H1 (cell line): ENCODE measurements around the gene PRDM15. TPM values are rescaled to one million over a fixed set of nuclear protein-coding genes. Genes with fewer than 3 reads are reported as not detected.

Experiments used
- CTCF ChIA-PET: fragments of 300-600 bp; sonication (Branson Sonifier 250); formaldehyde crosslinking; loops from one replicate; lab custom pipeline; 2021; ENCODE audit not compliant: partially characterized antibody; lab: Charles Lee
- POLR2A ChIA-PET: fragments of 300-600 bp; sonication (Branson Sonifier 250); formaldehyde crosslinking; loops from one replicate; lab custom pipeline; 2021; ENCODE audit warnings: inconsistent platforms; ENCODE audit not compliant: partially characterized antibody; lab: Charles Lee
- DNase-seq, 2 experiments: peaks; one replicate each; pipeline versions ENCODE4 v3.0.0 to v3.0.0-alpha.2; 2010 to 2022; ENCODE audit warnings: low spot score in 2 of 2, low read depth in 1 of 2, mixed read lengths in 1 of 2
- FAIRE-seq: peaks from 2 replicates; lab custom pipeline; 2011; peaks lifted over from hg19 to GRCh38; lab: Jason Lieb, UNC
- H2AFZ ChIP-seq: 2 replicates; pipeline ENCODE4 v1.8.1; 2012; ENCODE audit warnings: low read length, inconsistent platforms
- H2AK5ac ChIP-seq: 2 replicates; pipeline ENCODE4 v1.6.1; 2013; ENCODE audit warnings: low read depth, low read length
- H2BK120ac ChIP-seq: replicated peaks from 2 replicates; pipeline ENCODE3; 2013; ENCODE audit warnings: low read depth, low read length, inconsistent platforms
- H2BK12ac ChIP-seq: 2 replicates; pipeline ENCODE4 v1.6.1; 2013; ENCODE audit warnings: low read depth, low read length
- H2BK15ac ChIP-seq: 2 replicates; pipeline ENCODE4 v1.6.1; 2013; ENCODE audit warnings: low read length
- H2BK20ac ChIP-seq: 2 replicates; pipeline ENCODE4 v1.6.1; 2013; ENCODE audit warnings: low read length
- H2BK5ac ChIP-seq: 2 replicates; pipeline ENCODE4 v1.6.1; 2013; ENCODE audit warnings: low read depth, low read length
- H3K14ac ChIP-seq: 2 replicates; pipeline ENCODE4 v1.6.1; 2013; ENCODE audit warnings: inconsistent platforms; ENCODE audit not compliant: insufficient read length
- H3K18ac ChIP-seq: 2 replicates; pipeline ENCODE4 v1.6.1; 2013; ENCODE audit warnings: low read length; ENCODE audit errors: extremely low read depth
- H3K23ac ChIP-seq: 2 replicates; pipeline ENCODE4 v1.6.1; 2013; ENCODE audit warnings: inconsistent platforms; ENCODE audit not compliant: insufficient read length
- H3K23me2 ChIP-seq: 2 replicates; pipeline ENCODE4 v1.6.1; 2013; ENCODE audit warnings: low read depth, low read length
- H3K27ac ChIP-seq: 2 replicates; pipeline ENCODE4 v1.6.1; 2011; ENCODE audit warnings: low read depth, low read length, inconsistent platforms
- H3K27me3 ChIP-seq, 4 experiments: replicated peaks in 1 of 4; 1 replicate in 1 of 4; 2 replicates in 3 of 4; pipeline versions ENCODE4 v1.6.1 to v1.8.1; 2011 to 2013; ENCODE audit warnings: low read length in 3 of 4, mild to moderate bottlenecking in 3 of 4, inconsistent platforms in 2 of 4, mixed read lengths in 2 of 4, moderate library complexity in 1 of 4; ENCODE audit not compliant: control insufficient read depth in 3 of 4, insufficient read depth in 3 of 4; ENCODE audit errors: extremely low read depth in 1 of 4
- H3K36me3 ChIP-seq, 4 experiments: 2 replicates each; pipeline versions ENCODE4 v1.6.1 to v1.8.1; 2011 to 2013; ENCODE audit warnings: mild to moderate bottlenecking in 4 of 4, low read length in 3 of 4, moderate library complexity in 2 of 4, control low read depth in 1 of 4, inconsistent platforms in 1 of 4; ENCODE audit not compliant: insufficient read depth in 4 of 4, control insufficient read depth in 2 of 4
- H3K4ac ChIP-seq: replicated peaks from 2 replicates; pipeline ENCODE3; 2013; ENCODE audit warnings: low read length, low read depth, mixed read lengths, inconsistent platforms; ENCODE audit not compliant: insufficient read length
- H3K4me1 ChIP-seq, 4 experiments: replicated peaks in 1 of 4; 1 replicate in 1 of 4; 2 replicates in 3 of 4; pipeline versions ENCODE4 v1.6.1 to v1.8.1; 2011 to 2013; ENCODE audit warnings: low read length in 3 of 4, inconsistent platforms in 2 of 4, mixed read lengths in 1 of 4; ENCODE audit not compliant: insufficient read depth in 4 of 4, control insufficient read depth in 3 of 4
- H3K4me2 ChIP-seq, 2 experiments: 2 replicates each; pipeline versions ENCODE4 v1.6.1 to v1.8.1; 2011 to 2013; ENCODE audit warnings: low read depth in 2 of 2, low read length in 2 of 2, control low read depth in 1 of 2, inconsistent platforms in 1 of 2, mild to moderate bottlenecking in 1 of 2; ENCODE audit not compliant: insufficient read depth in 1 of 2
- H3K4me3 ChIP-seq, 4 experiments: fragments of 200-600, 300-600 bp in 1 of 4; sonication (generic), shearing (Covaris generic), sonication (Bioruptor Twin) in 1 of 4; 2 replicates each; pipeline versions ENCODE4 v1.5.1 to v1.8.1; 2011 to 2016; ENCODE audit warnings: low read length in 4 of 4, low read depth in 3 of 4, control low read depth in 2 of 4, inconsistent platforms in 2 of 4, mild to moderate bottlenecking in 2 of 4, mixed read lengths in 1 of 4, moderate library complexity in 1 of 4; ENCODE audit not compliant: insufficient read depth in 2 of 4; ENCODE audit errors: extremely low read depth in 1 of 4
- H3K56ac ChIP-seq: replicated peaks from 2 replicates; pipeline ENCODE3; 2013; ENCODE audit warnings: low read depth, mild to moderate bottlenecking, mixed read lengths, low read length, inconsistent platforms; ENCODE audit not compliant: insufficient read length
- H3K79me1 ChIP-seq: 2 replicates; pipeline ENCODE4 v1.6.1; 2013; ENCODE audit warnings: low read depth, low read length, control low read depth
- H3K79me2 ChIP-seq, 2 experiments: 2 replicates each; pipeline versions ENCODE4 v1.6.1 to v1.8.1; 2012 to 2013; ENCODE audit warnings: low read length in 2 of 2, mild to moderate bottlenecking in 2 of 2, inconsistent platforms in 1 of 2; ENCODE audit not compliant: insufficient read depth in 2 of 2, control insufficient read depth in 1 of 2
- H3K9ac ChIP-seq, 4 experiments: replicated peaks in 1 of 4; 1 replicate in 1 of 4; 2 replicates in 3 of 4; pipeline versions ENCODE4 v1.6.1 to v1.8.1; 2011 to 2013; ENCODE audit warnings: low read depth in 3 of 4, low read length in 3 of 4, control low read depth in 2 of 4, mild to moderate bottlenecking in 2 of 4, moderate library complexity in 2 of 4, inconsistent platforms in 1 of 4; ENCODE audit errors: extremely low read depth in 1 of 4
- H3K9me3 ChIP-seq, 2 experiments: 2 replicates each; pipeline versions ENCODE4 v1.6.1 to v1.8.1; 2012 to 2013; ENCODE audit warnings: mild to moderate bottlenecking in 2 of 2, moderate library complexity in 2 of 2, control low read depth in 1 of 2, inconsistent platforms in 1 of 2, low read depth in 1 of 2, low read length in 1 of 2, mixed read lengths in 1 of 2; ENCODE audit not compliant: insufficient read depth in 2 of 2
- H4K20me1 ChIP-seq, 2 experiments: replicated peaks in 1 of 2; 2 replicates each; pipeline versions ENCODE3 to v1.8.1; 2011 to 2013; ENCODE audit warnings: inconsistent platforms in 2 of 2, low read length in 2 of 2, mild to moderate bottlenecking in 1 of 2; ENCODE audit not compliant: insufficient read depth in 2 of 2, control insufficient read depth in 1 of 2
- H4K5ac ChIP-seq: 2 replicates; pipeline ENCODE4 v1.6.1; 2013; ENCODE audit warnings: low read length, low read depth, mixed read lengths, inconsistent platforms; ENCODE audit not compliant: insufficient read length
- H4K8ac ChIP-seq: 2 replicates; pipeline ENCODE4 v1.8.0; 2013; ENCODE audit warnings: mild to moderate bottlenecking, moderate library complexity, low read length, inconsistent platforms; ENCODE audit not compliant: insufficient read depth; ENCODE audit errors: extremely low read depth
- H4K91ac ChIP-seq: replicated peaks from 2 replicates; pipeline ENCODE3; 2013; ENCODE audit warnings: low read length, mixed read lengths, inconsistent platforms; ENCODE audit not compliant: insufficient read length
- EZH2 ChIP-seq: fragments of 200-600 bp; sonication (generic); IDR thresholded peaks from 2 replicates; pipeline ENCODE4 v1.7.1; 2012; ENCODE audit warnings: low read depth, mild to moderate bottlenecking, moderate library complexity, low read length, inconsistent platforms; ENCODE audit not compliant: severe bottlenecking
- POU5F1 ChIP-seq: IDR thresholded peaks from 2 replicates; pipeline ENCODE4 v1.6.1; 2011; ENCODE audit warnings: low read depth, mild to moderate bottlenecking, low read length, moderate library complexity
- RNF2 ChIP-seq: fragments of 200-900, 300-1000 bp; sonication (generic); IDR thresholded peaks from 2 replicates; pipeline ENCODE4 v1.7.1; 2016; ENCODE audit warnings: borderline replicate concordance, low read depth, mild to moderate bottlenecking, antibody characterized with exemption, low read length; ENCODE audit not compliant: poor library complexity, severe bottlenecking; ENCODE audit errors: missing control alignments
- SP4 ChIP-seq: IDR thresholded peaks from 2 replicates; pipeline ENCODE4 v1.6.1; 2012; ENCODE audit warnings: low read length, inconsistent platforms
- TAF1 ChIP-seq: IDR thresholded peaks from 2 replicates; pipeline ENCODE4 v1.6.1; 2011; ENCODE audit warnings: mild to moderate bottlenecking, low read depth, low read length
- WGBS, 2 experiments: shearing (Covaris generic) in 1 of 2; methylation state at CpG; one replicate each; pipeline versions ENCODE4 v1.1.6 to v1.1.7; 2013 to 2015; ENCODE audit warnings: low lambda C conversion rate in 2 of 2, mixed read lengths in 2 of 2, inconsistent platforms in 1 of 2, low coverage in 1 of 2, missing lambda C conversion rate in 1 of 2; ENCODE audit not compliant: insufficient replicate concordance in 2 of 2, insufficient coverage in 1 of 2, insufficient read length in 1 of 2; ENCODE audit errors: extremely low coverage in 1 of 2, missing lambda C conversion rate in 1 of 2; 5-methylcytosine and 5-hydroxymethylcytosine counted together
- polyA plus RNA-seq, 7 experiments: library from polyadenylated mRNA; depleted of rRNA in 3 of 7; stranded (reverse) in 5 of 7; unstranded in 2 of 7; fragments of >200 nt in 5 of 7; fragments of 200-250 nt in 2 of 7; gene quantifications; 1 replicate in 5 of 7; 2 replicates in 1 of 7; 4 replicates in 1 of 7; pipeline versions ENCODE4 v1.2.1 to v1.2.3, GENCODE V29; 2011 to 2013; ENCODE audit warnings: missing spikeins in 2 of 7, mixed read lengths in 2 of 7
- total RNA-seq: library from RNA; stranded (reverse); fragmentation: NEBNext Ultra II Directional; extraction: Animal tissue kit (Norgen Biotek cat#: 25700); gene quantifications from 2 replicates; pipeline ENCODE4 v1.2.1, GENCODE V29; 2021
- TF ChIP-seq, protein P1 (sequence below): IDR thresholded peaks from 2 replicates; pipeline ENCODE4 v1.6.1; 2011; ENCODE audit warnings: low read length, improper control_type of control experiment

The PRDM15 gene
- total and polyA plus RNA-seq, 2 of the 8 experiments (the other 6 are each of a cell fraction or from before 2014, with no cell fraction given), result 9.7 to 10.5 TPM

- Histone ChIP-seq H3K79me2 (no peaks in the 10 kb centered on the region), H3K4me1 (no peaks in the 10 kb centered on the region), H2BK12ac (no peak overlapping the region), H4K8ac (no peak overlapping the region), H4K91ac (no peak overlapping the region), H3K14ac (no peak overlapping the region), H3K9me3 (no peaks in the 10 kb centered on the region), H2BK120ac (no peak overlapping the region), H3K23me2 (peaks cover 14% of the 10 kb centered on the region; the same call in 1 of the 2 replicates), H3K4me2 (no peak overlapping the region), H2BK15ac (no peak overlapping the region), H4K20me1 (peaks cover 0 to 11% of the 10 kb centered on the region in 2 experiments), H3K27me3 (no peaks in the 10 kb centered on the region), H2BK20ac (no peak overlapping the region), H3K18ac (no peak overlapping the region), H4K5ac (no peak overlapping the region), H2AK5ac (0 out of 2 replicates have a peak overlapping the region, but pooled peaks have one; percentile 65), H3K36me3 (peaks cover 0 to 11% (median 4%) of the 10 kb centered on the region in 4 experiments; a peak in 5 of 8 replicates), H3K9ac (no peak overlapping the region), H3K23ac (no peak overlapping the region), H3K27ac (no peak overlapping the region), H3K56ac (peak overlapping the region; percentile 69), H2BK5ac (no peak overlapping the region), H3K4ac (no peak overlapping the region), H3K4me3 (no peak overlapping the region), H3K79me1 (no peaks in the 10 kb centered on the region; the same call in 1 of the 2 replicates), H2AFZ (no peak overlapping the region)
- TF ChIP-seq POU5F1 (no peak), TAF1 (no peak), EZH2 (no peak), SP4 (no peak), RNF2 (no peak)
- TF ChIP-seq, protein P1, sequence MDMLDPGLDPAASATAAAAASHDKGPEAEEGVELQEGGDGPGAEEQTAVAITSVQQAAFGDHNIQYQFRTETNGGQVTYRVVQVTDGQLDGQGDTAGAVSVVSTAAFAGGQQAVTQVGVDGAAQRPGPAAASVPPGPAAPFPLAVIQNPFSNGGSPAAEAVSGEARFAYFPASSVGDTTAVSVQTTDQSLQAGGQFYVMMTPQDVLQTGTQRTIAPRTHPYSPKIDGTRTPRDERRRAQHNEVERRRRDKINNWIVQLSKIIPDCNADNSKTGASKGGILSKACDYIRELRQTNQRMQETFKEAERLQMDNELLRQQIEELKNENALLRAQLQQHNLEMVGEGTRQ, result no peak
- FAIRE-seq (no peak), DNase-seq (no peak)
- ChIA-PET POLR2A (no interaction called here), CTCF (interaction anchor here (1.1 to 2.8 kb wide), 2 partner anchors 179 to 195 kb away, joined by 3 to 10 read pairs; no protein-coding TSS in a partner anchor)
- 92% methylated on average over 4 of the region's 4 CpGs; no CpG with 5 or more reads in 1 of the 2 experiments for WGBS, 2 experiments
Observed at GRCh38 chr21:41806773-41807172, 72.4 kb downstream of the PRDM15 start.
